Left ventricle myocardium inferior (tissue), 1 donor: ENCODE results near the gene KCNN2. TPM values are rescaled to one million over a fixed set of nuclear protein-coding genes. Genes with fewer than 3 reads are reported as not detected.

Source experiments
- DNase-seq: peaks from one replicate; pipeline ENCODE4 v3.0.0-alpha.2; 2020
- H3K27ac ChIP-seq: fragments of 200-600 bp; replicated peaks from 2 replicates; pipeline ENCODE4 v1.8.0; 2021
- H3K27me3 ChIP-seq: fragments of 200-600 bp; 2 replicates; pipeline ENCODE4 v1.8.0; 2021; ENCODE audit warnings: low read depth
- H3K36me3 ChIP-seq: fragments of 200-600 bp; 2 replicates; pipeline ENCODE4 v1.8.0; 2021
- H3K4me1 ChIP-seq: fragments of 200-600 bp; 2 replicates; pipeline ENCODE4 v1.8.0; 2021
- H3K4me3 ChIP-seq: fragments of 200-600 bp; 2 replicates; pipeline ENCODE4 v1.8.0; 2021; ENCODE audit warnings: mild to moderate bottlenecking, moderate library complexity
- H3K9me3 ChIP-seq: fragments of 200-600 bp; replicated peaks from 2 replicates; pipeline ENCODE4 v1.8.0; 2021
- intact Hi-C: fragments of 100-400 bp; cut with micrococcal nuclease; formaldehyde crosslinking; loops from one replicate; pipeline ENCODE4 v1.11.0; 2022
- total RNA-seq: library from RNA; stranded (reverse); fragmentation: NEBNext Ultra II Directional; extraction: Animal tissue kit (Norgen Biotek cat#: 25700); gene quantifications from one replicate; pipeline ENCODE4 v1.2.1, GENCODE V29; 2021
- TF ChIP-seq, protein P1 (sequence below): fragments of 200-600 bp; IDR thresholded peaks from 2 replicates; pipeline ENCODE4 v1.8.0; 2021; ENCODE audit warnings: antibody characterized with exemption, mild to moderate bottlenecking, borderline replicate concordance
- donor health status: DM: no; HTN: yes; CAD: no; lungs with severe emphysema.

Gene KCNN2
- total RNA-seq, 1 donor from 2014 or later: 7.2 TPM

DNA sequence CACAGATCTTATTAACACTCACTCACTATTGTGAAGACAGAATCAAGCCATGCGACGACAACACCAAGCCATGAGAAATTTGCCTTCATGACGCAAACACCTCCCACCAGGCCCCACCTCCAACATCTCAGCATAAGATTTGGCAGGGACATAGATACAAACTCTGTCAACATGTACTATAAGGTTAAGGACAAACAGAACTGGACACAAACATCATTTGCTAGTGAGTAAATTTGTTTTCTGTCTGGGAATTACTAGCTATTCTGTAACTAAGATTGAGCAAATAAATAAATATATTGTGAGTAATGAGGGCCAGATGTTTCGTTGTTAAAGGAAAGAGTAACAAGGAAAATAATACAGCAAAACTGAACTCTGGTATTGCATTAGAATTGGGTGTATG lies 15.7 kb upstream of the KCNN2 start:
- no peaks in the 10 kb centered on the region for H3K4me1 ChIP-seq
- H3K36me3 ChIP-seq: no peaks in the 10 kb centered on the region
- TF ChIP-seq, protein P1, sequence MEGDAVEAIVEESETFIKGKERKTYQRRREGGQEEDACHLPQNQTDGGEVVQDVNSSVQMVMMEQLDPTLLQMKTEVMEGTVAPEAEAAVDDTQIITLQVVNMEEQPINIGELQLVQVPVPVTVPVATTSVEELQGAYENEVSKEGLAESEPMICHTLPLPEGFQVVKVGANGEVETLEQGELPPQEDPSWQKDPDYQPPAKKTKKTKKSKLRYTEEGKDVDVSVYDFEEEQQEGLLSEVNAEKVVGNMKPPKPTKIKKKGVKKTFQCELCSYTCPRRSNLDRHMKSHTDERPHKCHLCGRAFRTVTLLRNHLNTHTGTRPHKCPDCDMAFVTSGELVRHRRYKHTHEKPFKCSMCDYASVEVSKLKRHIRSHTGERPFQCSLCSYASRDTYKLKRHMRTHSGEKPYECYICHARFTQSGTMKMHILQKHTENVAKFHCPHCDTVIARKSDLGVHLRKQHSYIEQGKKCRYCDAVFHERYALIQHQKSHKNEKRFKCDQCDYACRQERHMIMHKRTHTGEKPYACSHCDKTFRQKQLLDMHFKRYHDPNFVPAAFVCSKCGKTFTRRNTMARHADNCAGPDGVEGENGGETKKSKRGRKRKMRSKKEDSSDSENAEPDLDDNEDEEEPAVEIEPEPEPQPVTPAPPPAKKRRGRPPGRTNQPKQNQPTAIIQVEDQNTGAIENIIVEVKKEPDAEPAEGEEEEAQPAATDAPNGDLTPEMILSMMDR: no peak
- no peak overlapping the region for H3K4me3 ChIP-seq
- intact Hi-C loops: no loop called here
- no peak for DNase-seq
- H3K9me3 ChIP-seq: no peaks in the 10 kb centered on the region
- no peak overlapping the region for H3K27ac ChIP-seq
- no peaks in the 10 kb centered on the region for H3K27me3 ChIP-seq

DNA sequence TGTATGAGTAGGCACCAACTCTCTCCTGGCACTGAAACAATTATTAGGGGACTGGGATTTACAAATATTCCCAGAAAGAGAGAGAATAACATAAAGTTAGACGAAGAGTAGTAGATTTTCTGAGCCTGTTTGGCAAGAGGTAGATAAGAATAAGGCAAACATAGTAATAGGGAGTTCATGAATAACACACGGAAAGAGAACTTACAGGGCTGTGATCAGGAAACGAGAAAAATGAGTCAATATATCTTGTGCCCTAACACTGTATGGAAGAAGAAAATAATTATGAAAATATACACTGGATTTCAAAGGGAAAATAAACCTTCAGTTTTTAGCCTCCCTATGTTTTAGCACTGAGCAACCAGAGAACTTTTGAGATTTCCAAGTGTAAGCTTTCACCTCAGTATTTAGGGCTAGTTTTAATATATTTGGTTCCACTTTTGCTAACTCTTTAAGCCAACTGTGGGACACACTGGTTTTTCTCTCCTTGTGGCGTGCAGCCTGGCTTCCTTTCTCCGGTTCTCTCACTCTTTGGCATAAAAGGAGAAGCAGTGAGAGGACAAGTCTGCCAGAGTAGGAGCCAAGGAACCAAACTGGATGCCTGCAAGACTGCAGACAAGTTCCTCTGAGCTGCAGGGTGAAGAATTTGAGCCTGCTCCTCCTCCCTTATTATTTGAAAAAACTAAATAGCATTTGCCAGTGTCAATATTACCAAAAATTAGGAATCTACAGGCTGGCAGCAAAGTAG lies 6.6 kb upstream of the KCNN2 start:
- H3K9me3 ChIP-seq: no peaks in the 10 kb centered on the region
- no peak for DNase-seq
- TF ChIP-seq, protein P1: no peak
- H3K36me3 ChIP-seq: no peaks in the 10 kb centered on the region
- peaks cover 1% of the 10 kb centered on the region for H3K4me1 ChIP-seq
- no peak overlapping the region for H3K27ac ChIP-seq
- intact Hi-C loops: no loop called here
- H3K4me3 ChIP-seq: no peak overlapping the region
- peaks cover 2% of the 10 kb centered on the region for H3K27me3 ChIP-seq

DNA sequence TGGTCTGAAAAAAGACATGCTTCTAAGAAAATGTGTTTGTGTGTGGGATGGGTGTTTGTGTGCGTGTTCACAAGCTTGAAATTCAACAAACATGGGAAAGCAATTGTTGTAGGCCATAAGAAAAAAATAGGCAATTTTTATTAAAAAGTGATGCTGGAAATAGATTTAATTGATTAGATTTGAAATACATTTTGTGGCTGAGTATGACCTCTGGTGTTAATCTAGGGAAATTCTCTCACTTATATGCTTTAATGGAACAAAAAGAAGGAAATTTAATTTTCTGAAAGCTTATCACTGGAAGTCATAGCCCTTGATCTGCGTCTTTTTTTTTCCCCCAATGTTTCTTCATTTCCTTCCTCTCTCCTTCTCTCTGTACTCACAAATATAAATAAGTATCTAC lies 3.5 kb upstream of the KCNN2 start:
- DNase-seq: no peak
- peaks cover 32% of the 10 kb centered on the region for H3K4me1 ChIP-seq
- H3K27ac ChIP-seq: no peak overlapping the region
- no peak overlapping the region for H3K4me3 ChIP-seq
- TF ChIP-seq, protein P1: no peak
- H3K9me3 ChIP-seq: no peaks in the 10 kb centered on the region
- intact Hi-C loops: no loop called here
- H3K36me3 ChIP-seq: no peaks in the 10 kb centered on the region
- peaks cover 33% of the 10 kb centered on the region for H3K27me3 ChIP-seq

DNA sequence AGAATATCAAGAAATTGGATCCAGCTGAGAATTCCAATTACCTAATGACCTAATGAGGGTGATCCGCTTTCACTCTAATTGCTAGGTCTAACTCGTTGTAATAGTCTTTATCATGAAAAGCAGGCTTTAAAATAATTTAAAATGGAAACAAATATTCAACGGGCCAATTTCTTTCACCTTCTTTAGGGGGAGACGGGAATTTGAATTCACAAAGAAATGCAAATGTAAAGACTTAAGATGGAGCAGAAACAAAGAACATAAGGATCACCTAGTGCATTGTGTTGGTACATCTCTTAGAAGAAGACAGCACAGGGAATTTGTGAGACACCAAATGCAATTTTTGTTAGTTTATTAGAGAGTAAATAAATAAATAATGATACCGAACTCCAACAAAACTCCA lies 1.5 kb upstream of the KCNN2 start:
- intact Hi-C loops: no loop called here
- Histone ChIP-seq H3K9me3 (no peaks in the 10 kb centered on the region), H3K4me1 (peaks cover 40% of the 10 kb centered on the region), H3K27ac (no peak overlapping the region), H3K36me3 (no peaks in the 10 kb centered on the region), H3K4me3 (peak overlapping the region; percentile 80), H3K27me3 (peaks cover 40% of the 10 kb centered on the region)
- no peak for DNase-seq
- TF ChIP-seq, protein P1: no peak

DNA sequence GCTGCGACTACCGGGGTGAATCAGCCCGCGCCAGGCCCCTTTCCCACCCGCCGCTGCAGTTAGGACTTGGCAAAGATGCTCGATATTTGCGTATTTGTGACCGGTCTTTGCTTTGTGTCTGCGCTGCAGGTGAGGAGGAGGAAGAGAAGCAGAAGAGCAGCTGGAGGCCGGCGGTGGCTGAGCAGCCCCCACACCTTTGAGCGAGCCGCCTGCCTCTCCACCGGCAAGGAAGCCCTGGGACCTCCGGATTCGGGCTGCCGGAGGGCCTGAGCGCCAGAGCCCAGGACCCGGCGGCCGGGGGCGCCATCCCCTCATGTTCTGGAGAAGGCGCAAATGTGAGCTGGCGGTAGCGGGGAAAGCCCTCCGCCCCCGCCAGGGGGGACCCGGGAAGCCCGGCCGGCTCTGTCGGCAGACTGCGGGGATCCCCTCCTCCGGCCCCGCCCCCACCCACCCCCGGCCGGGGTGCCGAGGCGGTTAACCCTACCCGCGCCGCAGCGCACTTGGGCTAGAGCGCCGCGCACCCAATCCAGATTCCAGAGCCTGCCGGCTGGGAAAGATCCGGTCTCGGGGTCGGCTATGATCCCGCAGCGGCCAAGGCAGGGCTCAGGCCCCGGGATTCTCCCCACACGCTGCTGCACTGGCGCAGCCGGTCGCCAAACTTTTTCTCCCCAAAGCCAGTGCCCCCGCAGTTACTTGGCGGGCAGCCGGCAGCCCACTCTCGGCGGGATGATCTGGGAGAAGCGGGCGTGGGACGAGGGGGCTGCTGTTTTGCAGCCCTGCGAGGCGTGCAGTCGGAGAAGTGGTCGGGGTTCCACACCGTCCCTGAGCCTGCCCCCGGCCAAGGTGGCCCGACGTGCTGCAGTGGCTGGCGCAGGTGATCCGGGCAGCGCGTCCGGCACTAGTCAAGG lies 800 bp upstream of the KCNN2 start:
- H3K4me1 ChIP-seq: peaks cover 40% of the 10 kb centered on the region
- peak; percentile 22 for DNase-seq
- intact Hi-C loops: no loop called here

More for the DNA sequence above, 800 bp upstream of the KCNN2 start:
- Histone ChIP-seq H3K9me3 (no peaks in the 10 kb centered on the region), H3K27ac (peak overlapping the region; percentile 75), H3K27me3 (peaks cover 44% of the 10 kb centered on the region), H3K36me3 (no peaks in the 10 kb centered on the region), H3K4me3 (peak overlapping the region; percentile 80)
- TF ChIP-seq, protein P1: peak; percentile 50
